OCI-LY7 (cell line): ENCODE measurements around the gene CXCL11. TPM values are rescaled to one million over a fixed set of nuclear protein-coding genes. Genes with fewer than 3 reads are reported as not detected.

Experiments used
- BruUV-seq: library from RNA; stranded (reverse); fragments of 400-500 nt; replicated peaks from 2 replicates; lab custom pipeline; 2021; lab: Mats Ljungman, UMichigan
- CTCF ChIA-PET: fragments of 300-600 bp; sonication (Branson Sonifier 250); formaldehyde crosslinking; loops from one replicate; lab custom pipeline; 2022; ENCODE audit warnings: antibody characterized with exemption; ENCODE audit not compliant: unreplicated experiment; lab: Charles Lee
- POLR2A ChIA-PET: fragments of 300-600 bp; sonication (Branson Sonifier 250); formaldehyde crosslinking; loops from one replicate; lab custom pipeline; 2022; ENCODE audit warnings: antibody characterized with exemption; lab: Charles Lee
- DNase-seq: peaks from one replicate; pipeline ENCODE4 v3.0.0-alpha.2; 2015; ENCODE audit warnings: low spot score
- H2AFZ ChIP-seq: fragments of 200-600 bp; sonication (generic), shearing (Covaris generic); 2 replicates; pipeline ENCODE4 v1.6.1; 2014; ENCODE audit warnings: mild to moderate bottlenecking, antibody characterized with exemption, low read length, moderate library complexity
- H3K27ac ChIP-seq: fragments of 200-600 bp; sonication (generic); 2 replicates; pipeline ENCODE4 v1.5.1; 2014; ENCODE audit warnings: mixed run types, low read depth, mild to moderate bottlenecking, moderate library complexity, low read length, inconsistent platforms; ENCODE audit not compliant: poor library complexity, severe bottlenecking
- H3K36me3 ChIP-seq: fragments of 200-600 bp; sonication (generic); 2 replicates; pipeline ENCODE4 v1.6.1; 2014; ENCODE audit warnings: mild to moderate bottlenecking, antibody characterized with exemption, low read length, moderate library complexity, mixed read lengths; ENCODE audit not compliant: insufficient read depth
- H3K4me1 ChIP-seq: fragments of 200-600 bp; sonication (generic); 2 replicates; pipeline ENCODE4 v1.5.1; 2014; ENCODE audit warnings: mild to moderate bottlenecking, low read length; ENCODE audit not compliant: insufficient read depth, poor library complexity, severe bottlenecking
- H3K4me2 ChIP-seq: fragments of 200-600 bp; sonication (generic); 2 replicates; pipeline ENCODE4 v1.6.1; 2014; ENCODE audit warnings: mild to moderate bottlenecking, low read length
- H3K4me3 ChIP-seq: fragments of 200-600 bp; sonication (generic); 2 replicates; pipeline ENCODE4 v1.5.1; 2014; ENCODE audit warnings: mild to moderate bottlenecking, low read depth, low read length; ENCODE audit not compliant: poor library complexity, severe bottlenecking
- H3K79me2 ChIP-seq: fragments of 200-600 bp; sonication (generic); 2 replicates; pipeline ENCODE4 v1.6.1; 2016; ENCODE audit warnings: low read depth, mild to moderate bottlenecking, low read length, moderate library complexity, mixed read lengths; ENCODE audit not compliant: insufficient read depth
- H3K9me2 ChIP-seq: fragments of 200-600 bp; sonication (generic); 2 replicates; pipeline ENCODE4 v1.6.1; 2016; ENCODE audit warnings: mild to moderate bottlenecking, low read length, mixed read lengths; ENCODE audit not compliant: insufficient read depth
- H3K9me3 ChIP-seq: fragments of 200-600 bp; sonication (generic); 2 replicates; pipeline ENCODE4 v1.6.1; 2014; ENCODE audit warnings: mild to moderate bottlenecking, mixed run types, low read length, mixed read lengths
- H4K20me1 ChIP-seq: fragments of 200-600 bp; sonication (generic); 2 replicates; pipeline ENCODE4 v1.6.1; 2014; ENCODE audit warnings: mild to moderate bottlenecking, antibody characterized with exemption, low read length, moderate library complexity, mixed read lengths; ENCODE audit not compliant: insufficient read depth
- CTCF ChIP-seq: fragments of 200-600 bp; sonication (generic); conservative IDR thresholded peaks from 2 replicates; pipeline ENCODE4 v1.5.1; 2014; ENCODE audit warnings: mild to moderate bottlenecking, antibody characterized with exemption, low read length, moderate library complexity, mixed read lengths
- EZH2phosphoT487 ChIP-seq: fragments of 200-600 bp; sonication (generic); IDR thresholded peaks from 2 replicates; pipeline ENCODE4 v1.6.1; 2018; ENCODE audit warnings: low read depth, borderline replicate concordance, mild to moderate bottlenecking, mixed run types, antibody characterized with exemption, low read length, moderate library complexity, mixed read lengths
- intact Hi-C: fragments of 100-400 bp; cut with micrococcal nuclease; formaldehyde crosslinking; loops from one replicate; pipeline ENCODE4 v1.10.0; 2022; ENCODE audit not compliant: unreplicated experiment
- total RNA-seq, 2 experiments: library from RNA; depleted of rRNA in 1 of 2; stranded (reverse); fragments of >200 nt in 1 of 2; shearing (Covaris generic) in 1 of 2; gene quantifications; 2 replicates each; pipeline ENCODE4 v1.2.3, GENCODE V29; 2014 to 2022

CXCL11 gene
- total RNA-seq, 2 experiments from 2014 or later, result 0.40 TPM; not detected in 1

- no peaks in the 10 kb centered on the region for H3K9me3 ChIP-seq
- intact Hi-C loops, result no loop called here
- H3K79me2 ChIP-seq, result no peaks in the 10 kb centered on the region
- H3K4me3 ChIP-seq, result no peak overlapping the region
- H3K4me1 ChIP-seq, result no peaks in the 10 kb centered on the region
- no peaks in the 10 kb centered on the region for H4K20me1 ChIP-seq
- no peaks in the 10 kb centered on the region for H3K36me3 ChIP-seq
- no peaks in the 10 kb centered on the region for H3K9me2 ChIP-seq
- CTCF ChIA-PET, result no interaction called here
- H3K4me2 ChIP-seq, result no peak overlapping the region
- no peak for DNase-seq
- POLR2A ChIA-PET, result no interaction called here
- no peak overlapping the region for H2AFZ ChIP-seq
- BruUV-seq, result no TSS peak
- TF ChIP-seq EZH2phosphoT487 (no peak), CTCF (no peak)
- H3K27ac ChIP-seq, result no peak overlapping the region
These were observed 18.7 kb downstream of the CXCL11 start for GRCh38 chr4:76017056-76017686.

- ChIA-PET CTCF (no interaction called here), POLR2A (no interaction called here)
- no peak overlapping the region for H3K27ac ChIP-seq
- H3K4me1 ChIP-seq, result no peaks in the 10 kb centered on the region
- TF ChIP-seq CTCF (no peak), EZH2phosphoT487 (no peak)
- no peaks in the 10 kb centered on the region for H3K79me2 ChIP-seq
- no peaks in the 10 kb centered on the region for H4K20me1 ChIP-seq
- no TSS peak for BruUV-seq
- no peaks in the 10 kb centered on the region for H3K9me3 ChIP-seq
- intact Hi-C loops, result no loop called here
- H3K36me3 ChIP-seq, result no peaks in the 10 kb centered on the region
- no peak overlapping the region for H3K4me2 ChIP-seq
- no peaks in the 10 kb centered on the region for H3K9me2 ChIP-seq
- H3K4me3 ChIP-seq, result no peak overlapping the region
- H2AFZ ChIP-seq, result no peak overlapping the region
- DNase-seq, result no peak
These were observed 19.5 kb downstream of the CXCL11 start for GRCh38 chr4:76016393-76016792.

- Histone ChIP-seq H2AFZ (no peak overlapping the region), H3K4me2 (no peak overlapping the region), H3K9me2 (no peaks in the 10 kb centered on the region), H3K9me3 (no peaks in the 10 kb centered on the region), H3K79me2 (no peaks in the 10 kb centered on the region), H3K36me3 (no peaks in the 10 kb centered on the region), H3K4me1 (no peaks in the 10 kb centered on the region), H3K4me3 (no peak overlapping the region), H3K27ac (no peak overlapping the region), H4K20me1 (no peaks in the 10 kb centered on the region)
- intact Hi-C loops, result no loop called here
- BruUV-seq, result no TSS peak
- TF ChIP-seq EZH2phosphoT487, result no peak
- no peak for TF ChIP-seq CTCF
- ChIA-PET CTCF (no interaction called here), POLR2A (no interaction called here)
- no peak for DNase-seq
These were observed 22.3 kb downstream of the CXCL11 start for GRCh38 chr4:76013540-76013939.
